C4-2B (cell line): ENCODE data around the gene ACVR1.

Experiments used
- H3K27ac ChIP-seq: fragments of 450-650 bp; 2 replicates; pipeline ENCODE4 v1.5.1; 2017
- CTCF ChIP-seq: fragments of 450-650 bp; conservative IDR thresholded peaks from 2 replicates; pipeline ENCODE4 v1.5.1; 2017; ENCODE audit warnings: mild to moderate bottlenecking
- ZFX ChIP-seq: fragments of 450-650 bp; IDR thresholded peaks from 2 replicates; pipeline ENCODE4 v1.6.1; 2017

Gene ACVR1

GRCh38 chr2:157779794-157780193, 96.3 kb downstream of the ACVR1 start:
- TF ChIP-seq CTCF = no peak
- no peak for TF ChIP-seq ZFX
- no peak overlapping the region for H3K27ac ChIP-seq

- TF ChIP-seq ZFX (no peak), CTCF (peak; percentile 71)
- H3K27ac ChIP-seq = no peak overlapping the region
These were observed 98.7 kb downstream of the ACVR1 start for GRCh38 chr2:157777427-157777826.

GRCh38 chr2:157771234-157771633, 104.9 kb downstream of the ACVR1 start:
- TF ChIP-seq ZFX = no peak
- no peak for TF ChIP-seq CTCF

GRCh38 chr2:157769856-157770255, 106.3 kb downstream of the ACVR1 start:
- no peak for TF ChIP-seq ZFX
- TF ChIP-seq CTCF = no peak
- H3K27ac ChIP-seq = no peak overlapping the region

More at GRCh38 chr2:157771234-157771633, 104.9 kb downstream of the ACVR1 start:
- H3K27ac ChIP-seq = no peak overlapping the region

GRCh38 chr2:157764386-157764785, 111.7 kb downstream of the ACVR1 start:
- no peak for TF ChIP-seq ZFX
- no peak for TF ChIP-seq CTCF

GRCh38 chr2:157761520-157761919, 114.6 kb downstream of the ACVR1 start:
- no peak overlapping the region for H3K27ac ChIP-seq
- no peak for TF ChIP-seq CTCF

More at GRCh38 chr2:157764386-157764785, 111.7 kb downstream of the ACVR1 start:
- no peak overlapping the region for H3K27ac ChIP-seq

GRCh38 chr2:157760949-157761348, 115.2 kb downstream of the ACVR1 start:
- TF ChIP-seq CTCF = no peak
- no peak for TF ChIP-seq ZFX
- H3K27ac ChIP-seq = no peak overlapping the region
